Neural progenitor cell (in vitro differentiated cells): ENCODE data around the gene ADAP2. TPM values are rescaled to one million over a fixed set of nuclear protein-coding genes. Genes with fewer than 3 reads are reported as not detected.
"Not testable (repeated sequence)": the region's sequence is repeated elsewhere in the genome, so short reads cannot be mapped to it uniquely, and the experiment has no call there.

Experiments
- DNase-seq: peaks from one replicate; pipeline ENCODE4 v3.0.0-alpha.2; 2016; ENCODE audit warnings: low spot score
- H2AFZ ChIP-seq: fragments of 200-600 bp; sonication (generic); replicated peaks from 2 replicates; pipeline ENCODE4 v1.6.1; 2016; ENCODE audit warnings: antibody characterized with exemption
- H3F3A ChIP-seq: fragments of 200-600 bp; sonication (generic); 2 replicates; pipeline ENCODE4 v1.6.1; 2016; ENCODE audit warnings: antibody characterized with exemption, low read depth
- H3K27ac ChIP-seq: fragments of 200-600 bp; sonication (generic); 2 replicates; pipeline ENCODE4 v1.5.1; 2016; ENCODE audit warnings: mild to moderate bottlenecking
- H3K27me3 ChIP-seq: fragments of 200-600 bp; sonication (generic); 2 replicates; pipeline ENCODE4 v1.6.1; 2016; ENCODE audit warnings: mild to moderate bottlenecking, moderate library complexity
- H3K36me3 ChIP-seq: fragments of 200-600 bp; sonication (generic); 2 replicates; pipeline ENCODE4 v1.5.1; 2016
- H3K4me1 ChIP-seq: fragments of 200-600 bp; sonication (generic); 2 replicates; pipeline ENCODE4 v1.6.1; 2016; ENCODE audit warnings: mixed run types
- H3K4me2 ChIP-seq: fragments of 200-600 bp; sonication (generic); 2 replicates; pipeline ENCODE4 v1.6.1; 2016
- H3K4me3 ChIP-seq: fragments of 200-600 bp; sonication (generic); 2 replicates; pipeline ENCODE4 v1.5.1; 2016
- H3K79me2 ChIP-seq: fragments of 200-600 bp; sonication (generic); 2 replicates; pipeline ENCODE4 v1.6.1; 2016; ENCODE audit warnings: low read depth
- H3K9ac ChIP-seq: fragments of 200-600 bp; sonication (generic); 2 replicates; pipeline ENCODE4 v1.6.1; 2016
- H3K9me3 ChIP-seq: fragments of 200-600 bp; sonication (generic); 2 replicates; pipeline ENCODE4 v1.5.1; 2016; ENCODE audit warnings: low read depth
- H4K20me1 ChIP-seq: fragments of 200-600 bp; sonication (generic); 2 replicates; pipeline ENCODE4 v1.6.1; 2016; ENCODE audit warnings: low read depth
- H3K27ac Mint-ChIP-seq: 3 replicates; pipeline ENCODE4 v1.8.0; 2021; ENCODE audit warnings: mixed read lengths
- H3K27me3 Mint-ChIP-seq: 2 replicates; pipeline ENCODE4 v1.8.0; 2022; ENCODE audit warnings: low read depth, mild to moderate bottlenecking, inconsistent platforms, moderate library complexity, mixed read lengths; ENCODE audit not compliant: insufficient read depth
- H3K36me3 Mint-ChIP-seq: 3 replicates; pipeline ENCODE4 v1.8.0; 2021; ENCODE audit warnings: mixed read lengths
- H3K4me1 Mint-ChIP-seq: 3 replicates; pipeline ENCODE4 v1.8.0; 2021; ENCODE audit warnings: mixed read lengths
- H3K4me3 Mint-ChIP-seq: 3 replicates; pipeline ENCODE4 v1.8.0; 2021; ENCODE audit warnings: mild to moderate bottlenecking, moderate library complexity, mixed read lengths
- H3K9me3 Mint-ChIP-seq: 3 replicates; pipeline ENCODE4 v1.8.0; 2020; ENCODE audit warnings: mixed read lengths
- CTCF ChIP-seq: fragments of 200-600 bp; sonication (generic); IDR thresholded peaks from 2 replicates; pipeline ENCODE4 v1.5.1; 2017; ENCODE audit warnings: antibody characterized with exemption, mild to moderate bottlenecking
- EZH2 ChIP-seq: fragments of 200-600 bp; sonication (generic); IDR thresholded peaks from 2 replicates; pipeline ENCODE4 v1.6.1; 2017; ENCODE audit warnings: antibody characterized with exemption, mild to moderate bottlenecking, moderate library complexity
- EZH2phosphoT487 ChIP-seq: fragments of 200-600 bp; sonication (generic); IDR thresholded peaks from 2 replicates; pipeline ENCODE4 v1.6.1; 2017; ENCODE audit warnings: antibody characterized with exemption
- total RNA-seq: library from RNA; depleted of rRNA; stranded (reverse); fragments of >200 nt; gene quantifications from 2 replicates; pipeline ENCODE4 v1.2.3, GENCODE V29; 2015; ENCODE audit warnings: low replicate concordance

ADAP2 gene
- total RNA-seq, 1 donor from 2014 or later = 0.99 TPM

- Mint-ChIP-seq H3K9me3 (peaks cover 14% of the 10 kb centered on the region), H3K27ac (peak overlapping the region; percentile 97), H3K36me3 (peaks cover 13% of the 10 kb centered on the region), H3K27me3 (peaks cover 9% of the 10 kb centered on the region), H3K4me3 (peak overlapping the region; percentile 90), H3K4me1 (peaks cover 26% of the 10 kb centered on the region)
- no peak overlapping the region for H3K9ac ChIP-seq
- H3K9me3 ChIP-seq = no peaks in the 10 kb centered on the region
- H3K36me3 ChIP-seq = no peaks in the 10 kb centered on the region
- H3K79me2 ChIP-seq = peaks cover 22% of the 10 kb centered on the region
- H3K4me2 ChIP-seq = peak overlapping the region; percentile 73
- H3K27ac ChIP-seq = peak overlapping the region; percentile 13
- H4K20me1 ChIP-seq = no peaks in the 10 kb centered on the region
- H3K4me3 ChIP-seq = peak overlapping the region; percentile 51
- peak; percentile 54 for DNase-seq
- H3F3A ChIP-seq = peaks cover 23% of the 10 kb centered on the region
- H3K4me1 ChIP-seq = peaks cover 4% of the 10 kb centered on the region
- H3K27me3 ChIP-seq = no peaks in the 10 kb centered on the region
- TF ChIP-seq EZH2phosphoT487 (no peak), EZH2 (no peak), CTCF (no peak)
- H2AFZ ChIP-seq = peak overlapping the region; percentile 87
These were observed 48.5 kb downstream of the ADAP2 start for GRCh38 chr17:30969989-30970830.

GRCh38 chr17:30970831-30971567 is 49.3 kb downstream of the ADAP2 start, which contains the start of gene RNF135:
RNF135 (plus strand) TSS chr17:30971039; CDS start chr17:30971074, 35 bp downstream.
- Histone ChIP-seq H3K9ac (no peak within 1 kb of the TSS), H3K4me2 (peak within 1 kb of the TSS; percentile 73), H4K20me1 (no peaks in the 10 kb centered on the region), H3K36me3 (no peaks in the 10 kb centered on the region), H3K4me1 (peaks cover 4% of the 10 kb centered on the region), H3F3A (peaks cover 23% of the 10 kb centered on the region), H3K9me3 (no peaks in the 10 kb centered on the region), H2AFZ (peak within 1 kb of the TSS; percentile 87), H3K27ac (peak within 1 kb of the TSS; percentile 13), H3K4me3 (peak within 1 kb of the TSS; percentile 51), H3K27me3 (no peaks in the 10 kb centered on the region), H3K79me2 (peaks cover 22% of the 10 kb centered on the region)
- Mint-ChIP-seq H3K4me3 (peak within 1 kb of the TSS; percentile 90), H3K27ac (peak within 1 kb of the TSS; percentile 97), H3K4me1 (peaks cover 26% of the 10 kb centered on the region), H3K36me3 (peaks cover 17% of the 10 kb centered on the region), H3K9me3 (peaks cover 16% of the 10 kb centered on the region), H3K27me3 (peaks cover 9% of the 10 kb centered on the region)
- DNase-seq = peak; percentile 87
- TF ChIP-seq EZH2 (peak; percentile 22), EZH2phosphoT487 (no peak), CTCF (peak; percentile 38)

- TF ChIP-seq EZH2 (no peak), EZH2phosphoT487 (no peak), CTCF (no peak)
- Mint-ChIP-seq H3K4me1 (peaks cover 13% of the 10 kb centered on the region), H3K27me3 (peaks cover 10% of the 10 kb centered on the region), H3K27ac (no peak overlapping the region), H3K36me3 (peaks cover 17% of the 10 kb centered on the region), H3K9me3 (peaks cover 20% of the 10 kb centered on the region), H3K4me3 (no peak overlapping the region)
- Histone ChIP-seq H3K27ac (no peak overlapping the region), H3K36me3 (no peaks in the 10 kb centered on the region), H3K9me3 (no peaks in the 10 kb centered on the region), H3F3A (peaks cover 30% of the 10 kb centered on the region), H4K20me1 (no peaks in the 10 kb centered on the region), H2AFZ (no peak overlapping the region), H3K4me2 (no peak overlapping the region), H3K27me3 (no peaks in the 10 kb centered on the region), H3K79me2 (peaks cover 22% of the 10 kb centered on the region), H3K4me1 (peaks cover 5% of the 10 kb centered on the region), H3K9ac (no peak overlapping the region), H3K4me3 (no peak overlapping the region)
- no peak for DNase-seq
These were observed 53.5 kb downstream of the ADAP2 start for GRCh38 chr17:30975042-30975820.

GRCh38 chr17:30979919-30980318 is 58.2 kb downstream of the ADAP2 start:
- H4K20me1 ChIP-seq, H3K9me3 ChIP-seq, H3K27me3 Mint-ChIP-seq, H3K4me1 Mint-ChIP-seq, H2AFZ ChIP-seq, H3K4me3 ChIP-seq, H3K27ac ChIP-seq, H3K79me2 ChIP-seq, DNase-seq, H3K27me3 ChIP-seq, H3K4me1 ChIP-seq, H3K36me3 ChIP-seq, H3K4me2 ChIP-seq, H3K4me3 Mint-ChIP-seq, H3K27ac Mint-ChIP-seq, H3K9ac ChIP-seq: not testable (repeated sequence)
- peaks cover 13% of the 10 kb centered on the region for H3K9me3 Mint-ChIP-seq
- peaks cover 12% of the 10 kb centered on the region for H3K36me3 Mint-ChIP-seq
- peaks cover 12% of the 10 kb centered on the region for H3F3A ChIP-seq
